Islet of Langerhans (tissue), 1 donor: Measurements from ENCODE around the gene GMDS.
A peak's percentile ranks its signal among the peaks of the same experiment; 100 is the strongest.

Source experiments
- FAIRE-seq: peaks from one replicate; lab custom pipeline; 2011; peaks lifted over from hg19 to GRCh38; lab: Jason Lieb, UNC

The GMDS gene

GRCh38 chr6:2035826-2036709 is 209.3 kb downstream of the GMDS start:
- no peak for FAIRE-seq

DNA sequence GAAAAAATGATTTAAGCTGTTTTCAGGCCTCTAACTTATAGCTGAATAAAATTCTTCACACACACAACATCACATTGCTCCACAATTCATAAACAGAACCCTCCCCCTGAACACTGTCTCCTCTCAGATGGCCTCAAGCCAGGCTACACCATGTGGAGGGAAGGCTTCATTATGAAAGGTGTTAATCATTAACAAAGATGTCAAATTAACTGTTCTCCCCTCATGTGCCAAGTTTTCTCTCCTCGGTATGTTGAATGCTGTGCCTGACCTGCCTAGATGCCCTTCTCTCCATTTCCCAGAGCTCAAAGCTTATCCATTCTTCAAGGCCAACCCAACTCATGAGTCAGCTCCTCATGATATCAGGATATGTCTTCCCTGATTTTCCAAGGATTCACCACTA is 210.4 kb downstream of the GMDS start:
- FAIRE-seq, result no peak

- no peak for FAIRE-seq
Measured at GRCh38 chr6:2034256-2034655, 211.1 kb downstream of the GMDS start.

DNA sequence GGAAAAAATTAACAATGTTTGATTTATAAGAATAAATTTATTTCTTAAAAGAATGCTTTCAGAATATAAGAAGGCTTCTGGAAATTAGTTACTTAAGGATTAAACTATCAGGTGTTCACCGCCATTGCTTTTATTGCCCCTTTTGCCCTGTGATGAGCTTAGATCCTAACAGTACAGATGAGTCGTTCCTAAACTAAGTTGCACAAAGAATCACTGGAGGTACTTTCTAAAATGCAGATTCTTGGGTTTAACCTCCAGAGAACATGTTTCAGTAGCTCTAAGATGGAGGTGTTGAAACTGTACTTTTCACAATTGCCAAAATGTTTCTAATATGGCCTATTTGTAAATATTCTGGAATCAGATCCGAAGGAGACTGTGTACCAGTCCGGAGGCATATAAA is 211.9 kb downstream of the GMDS start:
- FAIRE-seq, result no peak

DNA sequence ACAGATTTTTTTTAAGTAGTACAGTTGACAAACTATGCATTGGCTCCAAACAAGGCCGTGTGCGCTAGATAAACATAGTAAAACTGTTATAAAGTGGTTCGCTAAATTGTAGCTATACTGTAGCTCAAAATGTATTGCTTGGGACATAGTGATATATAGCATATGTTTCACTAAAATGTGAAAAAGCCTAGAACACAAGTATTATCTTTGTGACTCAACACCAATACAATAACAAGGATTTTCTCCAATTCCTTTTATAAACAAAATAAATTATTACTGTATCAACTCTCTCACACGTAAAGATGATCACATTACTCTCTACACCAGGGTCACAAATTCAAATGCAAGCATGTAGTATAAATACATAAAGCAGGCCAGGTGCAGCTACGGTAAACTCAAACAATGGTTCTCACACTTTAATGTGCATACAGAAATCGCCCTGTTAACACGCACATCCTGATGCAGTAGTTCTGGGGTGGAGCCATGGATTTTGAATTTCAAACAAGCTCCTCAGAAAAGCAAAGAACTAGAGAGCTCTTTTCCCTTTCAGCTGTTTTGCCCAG is 214.6 kb downstream of the GMDS start:
- FAIRE-seq, result no peak

GRCh38 chr6:2029952-2030351 is 215.5 kb downstream of the GMDS start:
- no peak for FAIRE-seq

GRCh38 chr6:2029130-2029794 is 216.1 kb downstream of the GMDS start:
- FAIRE-seq, result no peak

- peak; percentile 79 for FAIRE-seq
Measured at GRCh38 chr6:2028457-2029038, 216.9 kb downstream of the GMDS start.

DNA sequence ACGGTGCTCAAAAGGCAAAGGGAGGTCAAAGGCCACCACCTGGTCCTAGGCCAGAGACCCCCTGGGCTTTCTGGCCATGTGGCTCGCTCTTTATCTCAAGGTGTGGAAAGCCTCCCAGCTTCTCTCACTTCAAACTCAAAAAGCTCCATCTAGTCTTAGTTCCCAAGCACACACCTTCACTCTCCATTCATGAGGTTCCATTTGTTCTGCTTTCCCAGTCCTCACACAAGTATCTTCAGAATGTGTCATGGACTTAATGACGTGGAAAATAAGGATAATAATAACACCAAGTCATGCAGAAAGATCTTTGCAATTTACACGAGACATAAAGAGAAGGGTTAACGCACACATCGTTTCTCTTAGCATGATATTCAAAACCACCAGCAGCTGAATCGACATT is 219.3 kb downstream of the GMDS start:
- no peak for FAIRE-seq

- FAIRE-seq, result no peak
Measured at GRCh38 chr6:2021713-2022125, 223.7 kb downstream of the GMDS start.

DNA sequence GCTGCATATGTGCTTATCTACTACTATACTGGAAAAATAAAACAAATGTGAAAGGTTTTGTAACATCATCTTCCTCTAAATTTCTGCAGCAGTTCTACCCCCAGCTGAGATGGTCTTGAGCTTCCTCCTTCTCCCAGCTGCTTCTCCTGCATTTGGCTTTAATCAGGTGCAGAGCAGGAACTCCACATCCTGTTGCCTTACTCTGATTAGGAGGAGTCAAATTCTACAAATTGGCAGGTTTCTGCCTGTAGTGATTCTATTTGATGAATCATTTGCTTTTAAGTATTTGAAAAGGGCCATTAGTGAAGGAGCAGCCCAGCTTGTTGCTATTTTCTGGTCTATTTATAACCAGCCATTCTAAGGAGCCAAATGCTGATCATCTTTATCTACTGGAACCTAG is 224.5 kb downstream of the GMDS start:
- FAIRE-seq, result peak; percentile 30

DNA sequence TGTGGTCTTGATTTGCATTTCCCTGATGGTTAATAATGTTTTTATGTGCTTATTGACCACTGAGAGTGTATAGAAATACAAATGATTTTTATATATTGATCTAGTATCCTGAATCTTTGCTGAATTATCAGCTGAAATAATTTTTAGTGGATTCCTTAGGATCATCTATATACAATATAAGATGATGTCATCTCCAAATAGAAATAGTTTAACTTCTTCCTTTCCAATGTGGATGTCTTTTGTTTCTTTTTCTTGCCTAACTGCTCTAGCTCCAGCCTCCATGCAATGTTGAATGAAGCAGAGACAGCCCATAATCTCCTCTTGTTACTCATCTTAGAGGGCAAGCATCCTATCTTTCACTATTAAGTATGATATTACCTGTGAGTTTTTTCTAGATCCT is 226.4 kb downstream of the GMDS start:
- no peak for FAIRE-seq

DNA sequence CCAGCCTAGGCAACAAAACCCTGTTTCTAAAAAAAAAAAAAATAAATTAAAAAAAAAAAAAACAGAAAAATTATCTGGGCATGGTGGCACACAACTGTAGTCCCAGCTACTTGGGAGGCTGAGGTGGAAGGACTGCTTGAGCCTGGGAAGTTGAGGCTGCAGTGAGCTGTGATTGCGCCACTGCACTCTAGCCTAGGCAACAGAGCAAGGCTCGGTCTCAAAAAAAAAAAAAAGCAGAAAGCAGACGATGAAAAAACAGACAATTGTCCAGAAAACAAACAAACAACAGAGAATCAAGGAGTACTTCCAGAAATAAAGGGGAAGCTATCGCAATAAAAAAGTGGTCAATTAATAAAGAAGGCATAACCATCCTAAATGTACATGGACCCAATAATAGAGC is 229.4 kb downstream of the GMDS start:
- FAIRE-seq, result no peak

DNA sequence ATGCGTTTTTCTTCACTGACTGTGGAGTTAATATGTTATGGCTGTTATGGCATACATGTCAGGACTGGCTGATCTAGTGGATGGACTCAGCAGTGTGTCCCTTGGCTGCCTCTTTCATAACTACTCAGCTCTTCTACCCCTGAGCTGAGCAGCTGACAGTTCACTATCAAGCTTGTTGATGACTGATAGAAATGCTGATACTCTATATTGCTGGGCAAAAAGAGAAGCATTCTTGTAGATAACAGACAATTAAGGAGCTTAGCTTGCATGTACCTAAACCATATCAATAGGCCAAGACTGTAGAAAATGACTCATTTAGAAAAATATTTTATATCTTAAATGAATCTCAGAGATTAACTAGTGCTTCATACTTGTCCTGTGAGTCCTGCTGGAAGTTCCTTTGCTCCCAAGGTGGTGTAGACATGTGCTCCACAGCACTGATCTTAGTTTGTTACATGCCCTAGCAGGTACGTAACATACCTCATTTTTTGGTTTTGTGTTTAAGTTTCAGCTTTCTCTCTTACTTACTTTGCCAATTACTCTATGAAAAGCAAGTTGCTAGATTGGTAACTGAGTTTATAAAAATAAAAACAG is 236.9 kb downstream of the GMDS start:
- no peak for FAIRE-seq

DNA sequence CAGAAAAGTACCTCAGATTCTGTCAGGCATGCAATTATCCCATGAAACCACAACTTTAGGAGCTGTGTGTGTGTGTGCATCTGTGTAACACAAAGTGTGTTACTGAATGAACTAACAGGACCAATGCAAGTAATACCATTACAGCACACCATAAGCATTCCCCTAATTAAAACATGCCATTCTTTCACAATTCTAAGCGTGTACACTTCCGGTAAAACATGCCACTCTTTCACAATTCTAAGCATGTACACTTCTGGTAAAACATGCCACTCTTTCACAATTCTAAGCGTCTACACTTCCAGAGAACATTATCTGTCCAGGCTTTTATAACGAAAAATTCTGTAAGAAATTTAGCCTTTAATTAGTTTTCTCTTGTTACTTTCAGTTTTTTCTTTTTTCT is 238.2 kb downstream of the GMDS start:
- no peak for FAIRE-seq

GRCh38 chr6:2004888-2005287 is 240.5 kb downstream of the GMDS start:
- no peak for FAIRE-seq

DNA sequence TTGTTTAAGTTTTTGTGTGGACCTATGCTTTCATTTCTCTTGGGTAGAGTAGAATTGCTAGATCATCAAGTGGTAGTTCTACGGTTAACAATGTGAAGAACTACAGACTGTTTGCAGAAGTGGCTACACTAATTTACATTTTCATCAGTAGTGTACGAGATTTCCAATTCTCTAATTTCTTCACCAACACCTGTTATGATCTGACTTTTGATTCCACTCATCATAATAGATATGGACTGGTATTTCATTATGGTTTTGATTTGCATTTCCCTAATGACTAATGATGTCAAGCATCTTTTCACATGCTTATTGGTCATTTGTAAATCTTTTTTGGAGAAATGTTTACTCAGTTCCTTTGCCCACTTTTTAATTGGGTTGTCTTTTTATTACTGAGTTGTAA is 244.4 kb downstream of the GMDS start:
- FAIRE-seq, result no peak

DNA sequence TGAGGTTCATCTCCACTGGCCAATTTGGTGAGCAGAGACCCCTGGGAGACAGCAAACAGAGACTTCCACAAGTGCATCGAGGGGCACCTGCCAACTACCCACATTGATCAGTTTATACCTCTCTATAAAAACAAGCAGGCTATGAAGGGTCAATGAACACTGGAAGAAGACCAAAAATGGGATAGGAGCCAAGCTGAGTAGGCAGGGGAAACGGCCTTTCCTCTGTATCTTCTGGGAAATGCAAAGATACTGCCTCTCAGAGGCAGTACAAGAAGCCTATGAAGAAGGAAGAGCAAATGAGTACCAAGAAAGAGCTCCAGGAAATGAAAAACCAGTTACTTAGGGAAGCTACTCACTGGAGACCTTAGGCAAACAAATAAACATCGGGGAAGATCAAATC is 247.7 kb downstream of the GMDS start:
- no peak for FAIRE-seq

- FAIRE-seq, result no peak
Measured at GRCh38 chr6:1995636-1996035, 249.8 kb downstream of the GMDS start.

GRCh38 chr6:1993042-1993441 is 252.4 kb downstream of the GMDS start:
- no peak for FAIRE-seq

DNA sequence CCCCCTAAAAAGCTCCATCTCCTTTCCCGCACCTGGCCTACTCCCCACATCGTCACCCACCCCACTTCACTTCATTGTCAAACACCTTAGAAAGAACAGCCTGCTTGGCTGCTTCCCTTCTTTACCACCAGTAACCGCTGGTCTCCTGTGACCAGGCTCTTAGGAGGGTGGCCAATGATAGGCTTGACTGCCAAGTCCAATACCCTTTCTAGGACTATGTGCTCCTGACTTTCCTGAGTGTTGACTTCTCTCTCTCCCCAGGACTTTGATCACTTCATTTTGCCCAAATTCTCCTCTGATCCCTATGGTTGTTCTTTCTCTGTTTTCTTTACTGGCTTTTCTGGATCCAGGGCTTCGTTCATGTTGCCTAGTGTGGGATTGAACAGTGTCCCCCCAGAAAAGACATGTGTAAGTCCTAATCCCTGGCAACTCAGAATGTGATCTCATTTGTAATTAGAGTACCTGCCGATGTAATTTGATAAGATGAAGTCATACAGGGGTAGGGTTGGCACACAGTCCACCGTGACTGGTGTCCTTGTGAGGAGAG is 254.0 kb downstream of the GMDS start:
- no peak for FAIRE-seq

- FAIRE-seq, result no peak
Measured at GRCh38 chr6:1988843-1989242, 256.6 kb downstream of the GMDS start.
